Left forelimb (tissue), 1 donor: ENCODE results near the gene FOXN3.
A peak's percentile ranks its signal among the peaks of the same experiment; 100 is the strongest.
"Not testable (repeated sequence)": the region's sequence is repeated elsewhere in the genome, so short reads cannot be mapped to it uniquely, and the experiment has no call there.

Experiments
- DNase-seq: peaks from one replicate; pipeline ENCODE4 v3.0.0-alpha.2; 2018; ENCODE audit warnings: low spot score

Gene FOXN3

GRCh38 chr14:89302396-89302950, 114.6 kb downstream of the FOXN3 start:
- no peak for DNase-seq

- no peak for DNase-seq
These were observed 117.4 kb downstream of the FOXN3 start for GRCh38 chr14:89299587-89299986.

DNA sequence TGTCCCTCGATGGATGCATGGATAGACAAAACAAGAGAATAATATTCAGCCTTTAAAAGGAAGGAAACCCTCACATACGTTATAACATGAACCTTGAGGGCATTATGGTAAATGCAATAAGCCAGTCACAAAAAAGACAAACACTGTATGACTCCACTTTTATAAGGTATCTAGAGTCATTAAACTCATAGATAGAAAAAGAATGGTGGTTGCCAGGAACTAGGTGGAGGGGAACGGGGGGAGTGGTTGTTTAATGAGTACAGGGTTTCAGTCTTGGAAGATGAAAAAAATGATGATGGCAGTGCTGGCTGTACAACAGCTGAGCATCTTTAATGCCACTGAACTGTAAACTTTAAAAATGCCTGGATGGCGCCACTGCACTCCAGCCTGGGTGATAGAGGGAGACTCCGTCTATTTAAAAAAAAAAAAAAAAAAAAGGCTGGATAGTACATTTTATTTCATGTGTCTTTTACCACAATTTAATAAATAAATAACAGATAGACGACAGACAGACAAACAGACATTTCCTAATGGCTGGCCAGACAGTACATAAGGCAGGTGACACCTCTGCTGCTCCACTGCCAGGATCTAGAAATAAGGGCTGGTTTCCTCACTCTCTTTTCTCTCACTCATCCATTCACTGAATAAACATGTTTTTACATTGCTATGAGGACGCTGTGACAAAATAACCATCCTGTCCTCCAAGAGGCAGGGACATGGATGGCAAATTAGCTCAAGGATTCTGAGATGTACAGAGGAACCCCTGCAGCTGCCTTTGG, 118.8 kb downstream of the FOXN3 start:
- no peak for DNase-seq

DNA sequence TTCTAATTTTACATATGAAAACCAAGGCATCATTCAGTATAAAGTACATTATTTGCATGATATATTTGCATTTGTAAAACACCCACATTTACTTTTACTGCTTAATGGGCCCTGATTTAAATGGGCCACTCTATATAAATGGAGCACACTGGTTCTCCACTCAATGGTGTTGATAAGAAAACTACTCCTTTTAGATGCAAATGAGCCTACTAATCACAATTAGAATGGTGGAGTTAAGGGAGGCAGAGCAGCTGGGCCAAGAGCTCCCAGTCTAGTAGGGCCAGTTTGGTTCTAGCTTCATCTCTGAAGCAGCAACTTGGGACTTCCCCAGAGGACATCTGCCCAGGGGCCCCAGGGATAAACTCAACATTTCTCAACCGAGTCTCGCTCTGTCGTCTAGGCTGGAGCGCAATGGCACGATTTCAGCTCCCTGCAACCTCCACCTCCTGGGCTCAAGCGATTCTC, 120.7 kb downstream of the FOXN3 start:
- no peak for DNase-seq

GRCh38 chr14:89294872-89295271, 122.2 kb downstream of the FOXN3 start:
- no peak for DNase-seq

- DNase-seq = not testable (repeated sequence)
These were observed 122.6 kb downstream of the FOXN3 start for GRCh38 chr14:89294469-89294868.

DNA sequence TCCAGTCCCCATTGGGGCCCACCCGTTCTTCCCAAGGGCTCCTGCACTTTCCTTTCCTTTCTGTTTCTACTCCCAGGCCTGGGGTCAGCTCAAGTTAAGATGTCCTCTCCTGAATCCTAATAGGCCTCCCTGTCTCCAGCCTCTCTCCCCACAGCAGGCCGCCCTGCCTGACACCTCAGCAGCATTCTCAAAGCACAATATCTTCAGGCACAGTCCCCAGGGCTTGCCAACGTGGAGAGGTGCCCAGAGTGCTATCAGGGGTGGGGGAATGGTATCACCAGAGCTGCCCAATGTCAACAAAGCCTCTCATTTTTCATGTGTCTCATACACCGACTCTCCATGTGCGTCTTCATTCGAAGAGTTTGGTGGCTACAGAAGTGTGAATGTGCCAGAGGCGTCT, 123.0 kb downstream of the FOXN3 start:
- DNase-seq = no peak

- no peak for DNase-seq
These were observed 123.6 kb downstream of the FOXN3 start for GRCh38 chr14:89293314-89293916.

GRCh38 chr14:89292579-89293313, 124.3 kb downstream of the FOXN3 start:
- DNase-seq = no peak

DNA sequence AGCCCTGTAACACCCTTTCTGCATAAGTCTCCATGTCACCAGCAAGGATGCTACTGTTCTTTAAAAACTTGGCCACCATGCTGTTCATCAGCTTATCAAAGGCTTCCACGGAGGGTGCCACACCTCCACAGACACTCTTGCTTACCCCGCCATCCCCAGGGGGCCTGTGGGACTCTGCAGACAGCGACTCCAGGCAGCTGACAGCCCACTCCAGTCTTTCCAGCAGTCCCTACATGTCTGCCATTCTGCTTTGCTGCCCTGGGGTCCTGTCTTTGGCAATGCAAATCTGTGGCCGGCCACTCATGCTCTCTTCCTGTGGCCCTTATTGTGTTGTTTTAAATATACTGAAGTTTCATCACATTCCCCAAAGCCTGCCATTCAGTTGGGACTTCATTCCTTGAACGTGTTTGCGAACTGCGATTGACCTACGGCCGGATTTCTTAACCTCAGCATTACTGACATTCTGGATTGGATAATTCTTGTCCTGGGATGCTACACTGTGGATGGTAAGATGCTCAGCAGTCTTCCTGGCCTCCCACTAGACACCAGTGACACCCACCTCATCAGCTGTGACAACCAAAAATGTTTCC, 125.6 kb downstream of the FOXN3 start:
- DNase-seq = no peak

DNA sequence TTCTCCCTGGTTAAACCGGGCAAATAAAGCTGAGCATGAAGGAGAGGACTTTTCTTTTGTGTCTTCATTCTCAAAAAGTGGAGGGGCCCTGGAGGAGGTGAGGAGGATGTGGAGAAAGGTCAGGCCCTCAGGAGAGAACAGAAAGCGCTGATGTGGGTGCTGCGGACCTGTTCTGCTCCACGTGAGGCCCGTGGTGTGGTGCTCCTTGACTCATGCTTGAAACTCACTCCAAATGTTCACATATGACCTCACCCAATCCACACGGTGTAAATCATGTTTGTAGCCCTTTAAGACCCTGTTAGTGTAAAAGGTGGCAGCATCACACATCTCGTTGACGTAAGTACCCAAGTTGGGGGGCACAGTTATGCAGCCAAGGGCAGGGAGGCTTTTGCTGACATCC, 126.2 kb downstream of the FOXN3 start:
- DNase-seq = no peak

DNA sequence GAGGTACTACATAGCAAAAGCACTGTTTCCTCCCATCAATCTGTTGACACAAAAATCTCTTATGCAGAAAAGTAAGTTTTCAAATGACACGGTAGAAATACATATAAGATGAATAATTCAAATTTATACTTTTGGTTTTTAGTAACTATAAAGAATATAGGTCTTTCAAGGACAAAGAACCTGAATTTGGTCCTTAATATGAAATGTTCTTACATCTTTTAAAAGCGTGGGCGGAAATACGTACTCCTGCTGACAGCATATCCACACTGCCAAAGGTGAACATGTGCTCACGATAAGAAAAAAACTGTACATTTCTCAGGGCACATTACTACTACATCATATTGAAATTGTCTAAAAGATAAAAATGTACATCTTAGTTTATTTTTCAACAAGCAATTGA, 127.6 kb downstream of the FOXN3 start:
- DNase-seq = no peak

GRCh38 chr14:89288114-89288513, 128.9 kb downstream of the FOXN3 start:
- no peak for DNase-seq

GRCh38 chr14:89284333-89285058, 132.5 kb downstream of the FOXN3 start:
- DNase-seq = no peak

DNA sequence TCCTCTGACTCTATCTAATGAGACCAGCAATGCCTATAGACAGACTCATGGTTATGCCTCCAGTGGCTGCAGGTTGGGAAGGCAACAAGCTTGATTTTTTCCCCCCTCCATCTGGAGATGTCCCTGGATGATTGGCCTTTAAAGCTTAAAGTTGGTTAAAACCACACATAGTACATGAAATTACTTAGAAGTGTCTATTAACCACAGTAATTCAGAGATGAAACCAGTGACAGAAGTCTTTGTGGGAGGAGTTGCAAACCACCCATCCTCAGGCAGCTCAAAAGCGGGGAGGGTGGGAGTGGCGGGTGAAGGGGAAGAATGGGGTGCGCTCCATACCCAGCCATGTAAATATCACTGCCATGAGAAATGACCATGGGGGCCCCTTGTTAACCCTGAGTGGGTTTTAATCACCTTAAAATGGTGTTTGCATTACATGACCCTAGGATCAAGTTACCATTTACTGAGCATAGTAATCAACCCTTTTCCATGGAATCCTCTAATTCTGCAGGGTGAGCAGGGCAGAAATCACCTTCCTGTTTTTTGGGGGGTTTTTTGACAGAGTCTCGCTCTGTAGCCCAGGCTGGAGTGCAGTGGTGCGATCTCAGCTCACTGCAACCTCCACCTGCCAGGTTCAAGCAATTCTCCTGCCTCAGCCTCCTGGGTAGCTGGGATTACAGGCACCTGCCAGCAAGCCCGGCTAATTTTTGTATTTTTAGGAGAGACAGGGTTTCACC, 133.5 kb downstream of the FOXN3 start:
- no peak for DNase-seq

DNA sequence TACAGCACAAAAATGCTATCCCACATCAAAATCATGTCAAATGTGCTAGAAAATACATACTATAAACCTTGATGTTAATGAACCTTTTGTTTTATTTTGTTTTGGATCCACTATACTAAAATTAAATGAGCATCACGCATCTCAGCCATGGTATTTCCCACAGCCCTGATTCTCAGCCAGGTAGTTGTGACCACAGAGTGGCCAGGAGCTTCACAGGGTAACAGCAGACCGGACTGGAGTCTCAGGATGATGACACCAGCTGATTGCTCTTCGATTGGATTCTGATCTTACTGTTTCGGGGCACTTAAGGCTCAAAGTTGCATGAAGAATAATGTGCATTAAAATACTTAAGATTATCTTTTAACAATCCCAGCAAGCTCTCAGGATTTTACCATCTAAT, 134.8 kb downstream of the FOXN3 start:
- DNase-seq = no peak

- DNase-seq = peak; percentile 31
These were observed 136.4 kb downstream of the FOXN3 start for GRCh38 chr14:89280600-89280999.

- DNase-seq = peak; percentile 33
These were observed 137.3 kb downstream of the FOXN3 start for GRCh38 chr14:89279649-89280232.

DNA sequence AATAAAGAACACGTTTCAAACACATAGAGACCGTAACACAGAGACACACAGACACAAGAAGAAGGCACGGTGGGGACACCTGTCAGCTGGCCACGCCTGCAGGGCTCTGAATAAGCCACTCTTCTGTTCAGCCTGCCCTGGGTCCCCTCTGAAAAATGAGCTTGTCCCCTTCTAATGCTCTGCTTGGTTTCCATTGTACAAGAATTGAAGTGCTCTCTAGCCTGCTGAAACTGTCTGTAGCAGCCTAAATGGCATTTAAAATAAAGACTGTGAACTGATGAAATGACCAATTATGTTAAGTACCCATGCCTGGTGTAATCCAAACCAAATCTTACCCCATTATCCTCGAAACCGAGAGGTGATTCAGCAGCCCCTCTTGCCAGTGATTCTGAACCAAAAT, 139.8 kb downstream of the FOXN3 start:
- DNase-seq = peak; percentile 18

DNA sequence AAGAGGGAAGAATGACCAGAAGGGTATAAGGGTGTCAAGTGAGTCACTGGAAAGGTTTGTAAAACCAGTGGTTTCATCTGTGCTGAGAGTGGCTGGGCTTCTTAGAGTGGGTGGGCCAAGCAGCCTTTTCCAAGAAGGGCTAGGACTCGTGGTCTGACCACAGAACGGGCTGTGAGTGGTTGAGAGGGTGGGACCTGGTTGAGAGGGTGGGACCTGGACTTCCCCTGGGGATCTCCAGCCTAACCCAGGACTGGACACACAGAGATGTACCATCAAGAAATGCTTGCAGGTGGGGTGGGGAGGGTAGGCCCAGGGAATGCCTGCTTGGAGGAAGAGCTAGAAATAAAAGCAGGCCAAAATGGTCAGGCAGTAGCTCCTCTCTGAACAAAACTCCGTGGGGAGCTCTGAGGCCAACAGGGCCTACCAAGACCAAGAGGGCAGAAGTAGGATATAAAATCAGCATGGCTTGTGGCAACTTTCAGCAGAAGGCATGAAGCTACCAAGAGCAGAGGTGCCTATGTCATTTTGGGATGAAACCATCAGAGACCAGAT, 140.5 kb downstream of the FOXN3 start:
- peak; percentile 56 for DNase-seq
